Neuronal stem cell (in vitro differentiated cells): ENCODE results near the gene RETREG3. TPM values are rescaled to one million over a fixed set of nuclear protein-coding genes. Genes with fewer than 3 reads are reported as not detected.

ENCODE experiments used
- DNase-seq: peaks from one replicate; pipeline ENCODE4 v3.0.0-alpha.2; 2013; ENCODE audit warnings: low spot score
- H2AFZ ChIP-seq: one replicate; pipeline ENCODE4 v1.6.1; 2013; ENCODE audit warnings: mild to moderate bottlenecking, low read length, inconsistent platforms
- H2AK5ac ChIP-seq: 2 replicates; pipeline ENCODE4 v1.6.1; 2013; ENCODE audit warnings: low read depth, mild to moderate bottlenecking, inconsistent platforms, low read length, moderate library complexity, mixed read lengths
- H2BK120ac ChIP-seq: 2 replicates; pipeline ENCODE4 v1.6.1; 2013; ENCODE audit warnings: low read depth, mild to moderate bottlenecking, inconsistent platforms, low read length, moderate library complexity, mixed read lengths
- H2BK12ac ChIP-seq: one replicate; pipeline ENCODE4 v1.6.1; 2013; ENCODE audit warnings: low read length, inconsistent platforms
- H2BK15ac ChIP-seq: 2 replicates; pipeline ENCODE4 v1.6.1; 2013; ENCODE audit warnings: mild to moderate bottlenecking, low read length, inconsistent platforms, mixed read lengths
- H2BK5ac ChIP-seq: one replicate; pipeline ENCODE4 v1.6.1; 2013; ENCODE audit warnings: inconsistent platforms, mild to moderate bottlenecking, low read length, moderate library complexity
- H3K14ac ChIP-seq: one replicate; pipeline ENCODE4 v1.6.1; 2013; ENCODE audit warnings: low read length, inconsistent platforms
- H3K18ac ChIP-seq: 2 replicates; pipeline ENCODE4 v1.6.1; 2013; ENCODE audit warnings: low read length, inconsistent platforms
- H3K23ac ChIP-seq: 2 replicates; pipeline ENCODE4 v1.6.1; 2013; ENCODE audit warnings: low read depth, mild to moderate bottlenecking, mixed read lengths, low read length, inconsistent platforms; ENCODE audit not compliant: poor library complexity
- H3K27ac ChIP-seq: replicated peaks from 3 replicates; pipeline ENCODE4 v1.5.1; 2013; ENCODE audit warnings: low read length, inconsistent platforms
- H3K27me3 ChIP-seq, 3 experiments: 2 replicates each; pipeline ENCODE4 v1.6.1; 2013; ENCODE audit warnings: low read length in 3 of 3, mild to moderate bottlenecking in 2 of 3, inconsistent platforms in 1 of 3, low read depth in 1 of 3, mixed read lengths in 1 of 3, moderate library complexity in 1 of 3; ENCODE audit not compliant: control insufficient read depth in 3 of 3, insufficient read depth in 3 of 3
- H3K36me3 ChIP-seq, 2 donors: replicated peaks in 1 of 2; 2 replicates each; pipeline ENCODE4 v1.6.1; 2013; ENCODE audit warnings: low read length in 2 of 2; ENCODE audit not compliant: control insufficient read depth in 2 of 2, insufficient read depth in 2 of 2
- H3K4ac ChIP-seq: 2 replicates; pipeline ENCODE4 v1.6.1; 2013; ENCODE audit warnings: inconsistent platforms, mild to moderate bottlenecking, low read length, moderate library complexity
- H3K4me1 ChIP-seq, 2 donors: 1 replicate in 1 of 2; 2 replicates in 1 of 2; pipeline ENCODE4 v1.6.1; 2013; ENCODE audit warnings: low read length in 2 of 2, low read depth in 1 of 2; ENCODE audit not compliant: control insufficient read depth in 2 of 2, insufficient read depth in 1 of 2
- H3K4me2 ChIP-seq: one replicate; pipeline ENCODE4 v1.6.1; 2013; ENCODE audit warnings: mild to moderate bottlenecking, low read length, inconsistent platforms; ENCODE audit not compliant: insufficient read depth, poor library complexity, severe bottlenecking
- H3K4me3 ChIP-seq, 2 donors: 2 replicates each; pipeline ENCODE4 v1.5.1; 2013; ENCODE audit warnings: low read length in 2 of 2, mild to moderate bottlenecking in 2 of 2, inconsistent platforms in 1 of 2, moderate library complexity in 1 of 2
- H3K79me1 ChIP-seq: one replicate; pipeline ENCODE4 v1.6.1; 2013; ENCODE audit warnings: low read depth, mild to moderate bottlenecking, inconsistent platforms, low read length, moderate library complexity
- H3K9ac ChIP-seq: one replicate; pipeline ENCODE4 v1.6.1; 2013; ENCODE audit warnings: mild to moderate bottlenecking, low read depth, low read length, inconsistent platforms; ENCODE audit not compliant: poor library complexity
- H3K9me3 ChIP-seq, 2 donors: replicated peaks in 1 of 2; 2 replicates each; pipeline versions ENCODE3 to v1.6.1; 2013; ENCODE audit warnings: low read length in 2 of 2, mild to moderate bottlenecking in 2 of 2, inconsistent platforms in 1 of 2, low read depth in 1 of 2, mixed read lengths in 1 of 2, moderate library complexity in 1 of 2; ENCODE audit not compliant: control insufficient read depth in 2 of 2, insufficient read depth in 1 of 2
- H4K8ac ChIP-seq: one replicate; pipeline ENCODE4 v1.6.1; 2013; ENCODE audit warnings: low read depth, mild to moderate bottlenecking, inconsistent platforms, low read length, moderate library complexity
- H4K91ac ChIP-seq: one replicate; pipeline ENCODE4 v1.6.1; 2013; ENCODE audit warnings: low read length, low read depth, mild to moderate bottlenecking, inconsistent platforms; ENCODE audit not compliant: poor library complexity
- WGBS, 2 donors: extraction: QIAGEN DNeasy Blood & Tissue Kit; methylation state at CpG; one replicate each; pipeline ENCODE4 v1.1.7; 2013; ENCODE audit warnings: missing lambda C conversion rate in 2 of 2, mixed read lengths in 1 of 2; ENCODE audit not compliant: insufficient read length in 2 of 2, insufficient replicate concordance in 1 of 2; ENCODE audit errors: extremely low coverage in 2 of 2; 5-methylcytosine and 5-hydroxymethylcytosine counted together
- polyA plus RNA-seq, 2 experiments: library from polyadenylated mRNA; stranded (reverse); fragments of 200-250 nt; gene quantifications; one replicate each; pipeline ENCODE4 v1.2.3, GENCODE V29; 2013

RETREG3 gene
- 29.8 TPM for polyA plus RNA-seq (2013, experiment 1 of 2)
- 29.7 TPM for polyA plus RNA-seq (2013, experiment 2 of 2)

DNA sequence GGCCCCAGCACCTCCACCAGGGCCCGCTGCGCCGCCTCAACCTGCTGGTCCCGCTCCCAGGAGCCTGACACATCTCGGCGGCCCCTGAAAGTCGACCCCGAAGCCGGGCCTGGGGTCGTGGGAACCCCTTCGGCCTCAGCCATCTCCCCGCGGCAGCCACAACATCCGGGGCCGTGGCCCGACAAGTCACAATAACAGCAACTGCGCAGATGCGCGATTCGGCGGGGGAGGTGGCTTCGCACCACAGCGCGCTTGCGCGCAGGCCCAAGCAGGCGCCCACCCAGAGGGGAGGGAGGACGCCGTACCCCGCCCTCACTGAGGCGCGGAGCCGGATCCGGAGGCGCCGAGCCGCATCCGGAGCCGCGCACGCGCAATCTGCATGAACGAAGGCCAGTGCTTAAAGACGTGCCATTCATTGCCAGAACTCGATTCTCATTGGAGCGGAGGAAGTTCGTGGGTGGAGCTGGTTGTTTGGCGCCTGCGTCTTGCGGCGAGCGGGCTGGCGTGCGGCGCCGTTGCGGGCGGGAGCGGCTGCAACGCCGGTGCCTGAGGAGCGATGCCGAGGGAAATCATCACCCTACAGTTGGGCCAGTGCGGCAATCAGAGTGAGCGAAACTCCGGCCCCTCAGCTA, at the start of gene RETREG3, which contains the start of gene TUBG1:
RETREG3 (minus strand) TSS at position 193 of the 632 bp plus-strand sequence; CDS start at position 143, 50 bp downstream.
TUBG1 (plus strand) TSS at position 502 of the 632 bp plus-strand sequence; CDS start at position 557, 55 bp downstream.
- DNase-seq, result peak; percentile 100
- peak within 1 kb of the TSS; percentile 88 for H2AK5ac ChIP-seq
- H2BK5ac ChIP-seq, result peak within 1 kb of the TSS; percentile 93
- H3K36me3 ChIP-seq, result peaks cover 20 to 42% of the 10 kb centered on the region in 2 donors
- peak within 1 kb of the TSS; percentile 77 for H3K27ac ChIP-seq
- H3K79me1 ChIP-seq, result peaks cover 8% of the 10 kb centered on the region
- no peaks in the 10 kb centered on the region for H3K27me3 ChIP-seq
- H3K4me2 ChIP-seq, result peak within 1 kb of the TSS; percentile 93
- peak within 1 kb of the TSS; percentile 99 for H3K18ac ChIP-seq
- H3K23ac ChIP-seq, result peak within 1 kb of the TSS; percentile 98
- peak within 1 kb of the TSS; percentile 67 for H2BK15ac ChIP-seq
- H3K9ac ChIP-seq, result peak within 1 kb of the TSS; percentile 97
- peak within 1 kb of the TSS; percentile 41 for H2BK12ac ChIP-seq
- WGBS, 2 donors, result no CpG with 5 or more reads among the region's 66 CpGs
- H2AFZ ChIP-seq, result peak within 1 kb of the TSS; percentile 94
- peak within 1 kb of the TSS; percentile 61 for H2BK120ac ChIP-seq
- no peak within 1 kb of the TSS for H4K91ac ChIP-seq
- peak within 1 kb of the TSS; percentile 65 for H4K8ac ChIP-seq
- peaks cover 7 to 11% of the 10 kb centered on the region in 2 donors for H3K4me1 ChIP-seq
- peak within 1 kb of the TSS; percentile 84 for H3K4ac ChIP-seq
- H3K14ac ChIP-seq, result peak within 1 kb of the TSS; percentile 94
- no peaks in the 10 kb centered on the region for H3K9me3 ChIP-seq
- peak within 1 kb of the TSS; percentile 85 to 98 for H3K4me3 ChIP-seq

- Histone ChIP-seq H2BK15ac (no peak overlapping the region), H2BK5ac (no peak overlapping the region), H3K18ac (no peak overlapping the region), H3K9ac (no peak overlapping the region), H3K27ac (no peak overlapping the region), H3K4me1 (peaks cover 3 to 7% of the 10 kb centered on the region in 2 donors), H2AFZ (no peak overlapping the region), H3K9me3 (peaks cover 0 to 4% of the 10 kb centered on the region in 2 donors), H4K91ac (no peak overlapping the region), H2AK5ac (no peak overlapping the region), H4K8ac (no peak overlapping the region), H2BK120ac (no peak overlapping the region), H3K4ac (no peak overlapping the region), H2BK12ac (no peak overlapping the region), H3K27me3 (no peaks in the 10 kb centered on the region), H3K23ac (no peak overlapping the region), H3K14ac (no peak overlapping the region), H3K79me1 (no peaks in the 10 kb centered on the region), H3K36me3 (peaks cover 2 to 20% of the 10 kb centered on the region in 2 donors), H3K4me3 (no peak overlapping the region), H3K4me2 (no peak overlapping the region)
- DNase-seq, result no peak
- WGBS, 2 donors, result no CpG with 5 or more reads among the region's 9 CpGs
These were observed 48.8 kb upstream of the RETREG3 start for GRCh38 chr17:42657824-42658588.

GRCh38 chr17:42655528-42655927, 46.4 kb upstream of the RETREG3 start:
- no peak for DNase-seq
- no peaks in the 10 kb centered on the region for H3K27me3 ChIP-seq
- H3K4me3 ChIP-seq, result no peak overlapping the region
- no peak overlapping the region for H2BK5ac ChIP-seq
- no peak overlapping the region for H2BK15ac ChIP-seq
- peaks cover 3 to 7% of the 10 kb centered on the region in 2 donors for H3K4me1 ChIP-seq
- H4K91ac ChIP-seq, result no peak overlapping the region
- H3K36me3 ChIP-seq, result no peaks in the 10 kb centered on the region
- H2BK12ac ChIP-seq, result no peak overlapping the region
- no CpG with 5 or more reads among the region's 2 CpGs for WGBS, 2 donors
- no peak overlapping the region for H3K4ac ChIP-seq
- H3K79me1 ChIP-seq, result no peaks in the 10 kb centered on the region
- no peak overlapping the region for H3K14ac ChIP-seq
- no peak overlapping the region for H3K18ac ChIP-seq
- H4K8ac ChIP-seq, result peak overlapping the region; percentile 77
- H2BK120ac ChIP-seq, result no peak overlapping the region
- no peak overlapping the region for H2AK5ac ChIP-seq
- H3K27ac ChIP-seq, result no peak overlapping the region
- no peak overlapping the region for H2AFZ ChIP-seq
- H3K9ac ChIP-seq, result no peak overlapping the region
- H3K9me3 ChIP-seq, result peaks cover 0 to 4% of the 10 kb centered on the region in 2 donors
- no peak overlapping the region for H3K4me2 ChIP-seq
- no peak overlapping the region for H3K23ac ChIP-seq
